NCI-H2029 treated with DMSO at 0.1 percent for 48 hours (cell line): ENCODE results near the gene FTSJ1.

Experiments
- DNase-seq: peaks from one replicate; lab custom pipeline; 2025; lab: John Stamatoyannopoulos, UW

Gene FTSJ1

DNA sequence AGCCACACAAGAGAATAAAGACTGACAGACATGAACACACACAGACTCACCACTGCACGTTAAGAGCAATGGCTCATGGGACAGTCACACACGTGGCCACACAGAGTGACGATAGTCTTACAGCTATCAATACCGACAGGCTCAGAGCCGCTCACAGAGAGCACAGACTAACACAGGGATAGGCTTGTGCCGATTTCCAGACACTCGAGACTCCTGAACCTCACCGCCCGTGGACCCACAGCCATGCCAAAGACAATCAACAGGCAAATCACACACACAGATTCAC, 5.2 kb upstream of the FTSJ1 start:
- DNase-seq, result no peak

GRCh38 chrX:48471504-48471903, 4.5 kb upstream of the FTSJ1 start:
- DNase-seq, result no peak

DNA sequence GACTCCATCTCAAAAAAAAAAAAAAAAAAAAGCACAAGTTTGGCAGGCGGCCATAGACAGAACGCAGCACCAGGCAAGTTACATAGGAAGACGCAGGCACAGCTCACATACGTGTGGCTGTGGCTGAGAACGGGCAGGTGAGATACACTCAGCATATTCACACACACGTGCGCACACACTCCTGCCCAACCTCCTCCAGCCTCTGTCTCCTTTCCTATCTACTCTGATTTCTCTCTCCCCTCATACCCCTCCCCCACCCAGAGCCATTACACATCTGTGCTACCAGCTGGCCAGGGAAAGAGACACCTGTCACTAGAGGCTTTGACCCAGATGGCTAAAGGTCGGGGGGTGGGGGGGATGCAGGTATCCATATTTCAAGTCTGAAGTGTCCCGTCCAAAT, 3.8 kb upstream of the FTSJ1 start:
- no peak for DNase-seq

DNA sequence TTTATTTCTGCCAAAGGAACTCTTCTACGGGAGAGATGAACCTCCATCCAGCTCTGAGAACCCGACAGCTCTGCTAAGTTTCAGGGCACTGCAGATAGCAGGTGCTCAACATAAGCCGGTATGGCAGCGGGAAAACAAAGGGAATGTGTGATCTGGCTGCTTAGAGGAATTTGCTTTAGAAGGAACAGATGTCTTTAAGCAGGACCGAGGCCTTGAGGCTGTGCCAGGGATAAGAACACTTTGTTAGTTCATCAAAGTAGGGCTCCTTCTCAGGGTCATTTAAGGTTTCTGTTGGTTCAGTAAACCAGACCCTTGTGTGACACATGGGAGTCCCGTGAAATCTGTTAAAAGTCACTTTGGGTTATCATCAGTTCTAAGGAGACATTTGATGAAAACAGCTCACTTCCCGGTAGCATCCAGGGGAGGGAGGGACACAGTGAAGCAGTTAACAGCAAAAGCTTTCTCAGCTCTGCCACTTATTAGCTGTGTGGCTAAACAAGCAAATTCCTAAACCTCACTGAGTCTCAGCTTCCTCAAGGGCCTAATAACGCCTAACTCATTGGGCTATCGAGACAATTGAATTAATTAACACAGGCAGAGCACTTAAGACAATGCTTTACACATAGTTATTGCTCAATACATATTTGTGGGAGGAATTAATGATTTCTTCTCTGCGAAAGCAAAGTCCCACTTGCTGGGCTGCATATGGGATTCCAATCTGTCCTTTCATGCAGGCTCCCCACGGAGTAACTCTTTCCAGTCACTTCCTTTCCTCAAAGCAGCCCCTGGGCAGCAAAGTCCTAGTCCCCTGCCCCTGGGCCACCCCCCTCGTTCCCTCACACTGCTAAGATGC, 2.9 kb upstream of the FTSJ1 start:
- DNase-seq, result no peak

DNA sequence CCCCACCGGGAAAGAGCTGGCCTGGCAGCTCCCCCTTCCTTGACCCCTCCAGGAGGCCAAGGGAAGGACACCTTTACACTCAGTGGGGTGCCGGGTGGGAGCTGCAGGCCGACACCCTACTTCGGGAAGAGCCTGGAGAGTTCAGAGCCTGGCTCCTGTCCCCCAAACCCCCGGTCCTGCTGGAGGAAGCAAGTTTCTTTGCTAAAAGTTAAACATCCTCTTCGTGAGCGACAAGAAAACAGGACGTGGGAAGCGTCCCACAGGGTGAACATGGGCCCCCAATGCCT, 2.4 kb upstream of the FTSJ1 start:
- no peak for DNase-seq

GRCh38 chrX:48474127-48474526, 1.9 kb upstream of the FTSJ1 start:
- no peak for DNase-seq

- no peak for DNase-seq
These were observed 1.4 kb upstream of the FTSJ1 start for GRCh38 chrX:48474581-48474980.

DNA sequence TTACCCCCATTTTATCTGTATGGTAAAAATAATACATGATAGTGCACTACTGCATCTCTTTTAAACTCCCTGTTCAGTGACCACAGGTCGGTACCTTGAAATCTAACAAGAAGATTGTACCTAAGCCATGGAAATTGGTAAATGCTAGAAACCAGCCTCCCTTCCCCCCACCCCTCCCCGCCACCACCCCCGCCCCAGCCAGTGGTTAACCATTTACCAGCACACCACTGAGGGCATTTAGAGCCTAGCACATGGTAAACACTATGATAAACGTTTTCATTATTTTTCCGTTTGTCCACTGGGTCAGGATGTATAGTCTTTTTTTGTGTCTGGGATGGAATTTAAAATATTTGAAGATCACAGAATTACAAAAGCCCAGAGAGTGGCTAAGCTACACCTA, 703 bp upstream of the FTSJ1 start:
- no peak for DNase-seq

GRCh38 chrX:48476919-48477318, 920 bp downstream of the FTSJ1 start:
- DNase-seq, result no peak

DNA sequence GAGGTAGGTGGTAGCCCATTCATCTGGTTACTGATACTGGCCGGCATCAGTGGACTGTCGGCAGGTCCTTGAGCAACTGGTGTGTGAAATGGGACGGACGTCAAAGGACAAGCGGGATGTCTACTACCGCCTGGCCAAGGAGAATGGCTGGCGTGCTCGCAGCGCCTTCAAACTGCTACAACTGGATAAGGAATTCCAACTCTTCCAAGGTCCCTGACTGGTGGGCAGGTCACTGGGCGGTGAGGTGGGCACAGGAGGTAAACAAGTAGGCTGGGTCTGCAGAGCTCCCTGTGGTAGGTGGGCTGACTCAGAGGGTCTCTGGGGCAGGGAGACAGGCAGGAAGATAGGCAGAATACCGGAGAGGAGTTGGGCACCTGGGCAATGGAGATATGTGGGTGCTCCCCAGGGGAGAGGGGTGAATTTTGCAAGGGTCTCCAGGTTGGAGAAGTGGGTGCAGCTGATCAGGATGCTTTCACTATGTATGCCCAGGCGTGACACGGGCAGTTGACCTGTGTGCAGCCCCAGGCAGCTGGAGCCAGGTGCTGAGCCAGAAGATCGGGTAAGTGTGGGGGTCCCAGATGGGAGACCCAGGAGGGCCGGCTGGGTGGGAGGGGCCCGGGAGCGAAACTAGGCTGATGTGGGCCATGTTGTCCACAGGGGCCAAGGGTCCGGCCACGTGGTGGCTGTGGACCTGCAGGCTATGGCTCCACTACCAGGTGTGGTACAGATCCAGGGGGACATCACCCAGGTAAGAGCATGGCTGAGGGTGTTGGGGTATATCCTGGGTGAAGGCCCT, 2.2 kb downstream of the FTSJ1 start:
- DNase-seq, result no peak

- DNase-seq, result no peak
These were observed 2.8 kb downstream of the FTSJ1 start for GRCh38 chrX:48478806-48479205.

GRCh38 chrX:48480142-48480541, 4.1 kb downstream of the FTSJ1 start:
- DNase-seq, result no peak

DNA sequence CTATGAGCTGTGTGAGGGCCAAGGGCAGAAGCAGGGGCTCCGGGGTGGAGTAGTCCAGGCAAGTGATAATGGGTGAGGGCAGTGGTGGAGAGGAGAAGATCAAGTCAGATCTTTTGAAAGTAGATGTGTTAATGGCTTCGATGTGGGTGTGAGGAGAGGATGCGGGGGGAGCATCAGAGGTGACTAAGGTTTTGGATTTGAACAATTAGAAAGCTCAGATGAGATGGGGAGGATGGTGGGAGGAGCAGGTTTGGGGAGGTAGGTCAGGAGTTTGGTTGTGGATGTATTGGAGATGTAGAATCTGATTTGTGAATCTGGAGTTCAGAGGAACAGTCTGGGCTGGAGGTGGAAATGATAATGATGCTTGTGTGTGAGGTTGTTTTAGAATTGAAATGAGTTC, 4.6 kb downstream of the FTSJ1 start:
- DNase-seq, result no peak

- DNase-seq, result no peak
These were observed 6.5 kb downstream of the FTSJ1 start for GRCh38 chrX:48482526-48482925.

- no peak for DNase-seq
These were observed 11.4 kb downstream of the FTSJ1 start for GRCh38 chrX:48487362-48487798.

DNA sequence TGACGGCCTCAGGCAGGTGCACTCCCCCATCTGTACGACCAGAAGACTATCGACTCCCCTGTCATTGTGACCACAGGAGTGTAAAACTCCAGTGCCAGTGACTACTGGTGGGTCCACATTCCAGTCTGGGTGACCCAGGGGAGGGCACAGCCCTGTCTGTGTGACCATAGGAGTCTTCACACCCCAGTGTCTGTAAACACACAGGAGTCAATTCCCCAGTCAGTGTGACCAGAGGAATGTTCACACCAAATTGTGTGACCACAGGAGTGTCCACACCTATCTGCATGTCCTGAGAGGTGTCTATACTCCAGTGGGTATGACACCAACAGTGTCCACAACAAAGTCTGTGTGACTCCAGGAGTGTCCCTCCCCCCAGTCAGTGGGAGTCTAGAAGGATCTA, 12.0 kb downstream of the FTSJ1 start:
- DNase-seq, result no peak

DNA sequence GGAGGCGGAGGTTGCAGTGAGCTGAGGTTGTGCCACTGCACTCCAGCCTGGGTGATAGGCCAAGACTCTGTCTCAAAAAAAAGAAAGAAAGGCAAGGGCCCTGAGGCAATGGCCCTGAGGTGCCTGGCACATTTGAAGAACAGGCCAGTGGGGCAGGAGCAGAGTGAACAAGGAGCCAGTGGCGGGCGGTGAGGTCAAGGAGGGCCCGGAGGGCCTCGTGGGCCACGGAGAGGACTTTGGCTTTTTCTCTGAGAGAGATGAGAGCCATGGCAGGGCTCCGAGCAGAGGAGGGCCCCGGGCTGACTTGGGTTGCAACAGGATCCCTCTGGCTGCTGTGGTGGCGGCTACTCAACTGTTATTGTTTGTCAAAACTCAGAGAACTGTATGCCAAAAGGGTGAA, 13.3 kb downstream of the FTSJ1 start:
- DNase-seq, result no peak

DNA sequence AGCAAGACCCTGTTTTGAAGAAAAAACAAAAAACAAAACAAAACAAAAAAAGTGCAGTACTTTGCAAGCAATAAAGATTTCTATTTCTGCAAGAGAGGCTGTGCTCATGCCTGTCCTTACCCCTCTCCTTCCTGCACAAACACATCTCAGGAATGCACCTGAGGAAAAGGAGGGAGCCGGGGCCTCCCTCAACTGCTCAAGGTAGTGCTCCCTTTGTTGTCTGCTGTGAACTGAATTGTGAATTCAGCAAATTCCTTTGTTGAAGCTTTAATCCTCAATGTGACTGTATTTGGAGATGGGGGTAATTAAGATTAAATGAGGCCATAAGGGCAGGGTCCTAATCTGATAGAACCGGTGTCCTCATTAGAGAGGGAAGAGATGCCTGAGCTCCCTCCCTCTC, 13.9 kb downstream of the FTSJ1 start:
- no peak for DNase-seq

DNA sequence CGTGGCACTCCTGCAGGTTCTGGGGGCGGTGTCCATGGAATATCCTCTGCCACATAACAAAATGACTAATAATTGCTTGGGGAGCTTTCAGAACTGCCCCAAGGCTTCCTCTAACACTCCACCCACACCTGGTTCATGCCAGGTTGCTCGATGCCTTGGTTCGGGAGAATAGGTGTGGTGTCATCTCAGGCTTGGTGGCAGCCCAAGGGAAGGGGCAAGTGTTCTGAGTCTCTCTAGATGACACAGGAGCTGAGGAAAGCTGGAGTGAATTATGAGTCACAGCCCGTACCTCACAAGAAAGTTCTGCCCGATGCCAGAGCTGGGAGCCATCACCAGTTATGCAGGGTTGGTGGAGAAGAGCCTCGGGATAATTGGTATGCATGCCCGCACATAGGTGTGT, 14.7 kb downstream of the FTSJ1 start:
- no peak for DNase-seq

GRCh38 chrX:48491809-48492208, 15.8 kb downstream of the FTSJ1 start:
- DNase-seq, result no peak

GRCh38 chrX:48492293-48492910, 16.4 kb downstream of the FTSJ1 start:
- DNase-seq, result no peak

GRCh38 chrX:48493890-48494364, 17.9 kb downstream of the FTSJ1 start:
- DNase-seq, result no peak

DNA sequence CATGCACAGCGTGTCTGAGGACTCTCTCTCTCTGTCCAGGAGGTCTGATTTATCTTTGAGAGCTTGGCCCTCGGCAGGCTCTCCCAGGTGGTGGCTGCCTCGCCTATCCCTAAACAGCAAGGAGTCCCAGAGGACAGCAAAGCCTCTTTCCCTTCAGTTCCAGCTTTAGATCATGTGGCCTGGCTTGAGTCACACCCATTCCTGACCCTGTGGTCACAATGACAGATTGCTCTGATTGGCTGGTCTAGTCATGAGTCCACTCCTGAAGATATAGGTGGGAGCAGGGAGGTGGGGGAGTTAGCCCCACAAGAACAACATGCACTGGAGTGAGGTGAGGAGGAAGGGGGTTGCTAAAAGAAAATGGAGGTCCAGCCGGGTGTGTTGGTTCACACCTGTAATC, 20.7 kb downstream of the FTSJ1 start:
- DNase-seq, result no peak
